VCaP (cell line): ENCODE measurements around the gene PLEK.

Experiments used
- H3K27ac ChIP-seq: fragments of 450-650 bp; 2 replicates; pipeline ENCODE4 v1.5.1; 2017
- CTCF ChIP-seq: fragments of 450-650 bp; conservative IDR thresholded peaks from 2 replicates; pipeline ENCODE4 v1.5.1; 2017; ENCODE audit warnings: mild to moderate bottlenecking, moderate library complexity

The PLEK gene

GRCh38 chr2:68426848-68427579, 61.9 kb downstream of the PLEK start:
- H3K27ac ChIP-seq = no peak overlapping the region
- no peak for TF ChIP-seq CTCF

- no peak overlapping the region for H3K27ac ChIP-seq
- TF ChIP-seq CTCF = no peak
These were observed 63.0 kb downstream of the PLEK start for GRCh38 chr2:68428126-68428525.

GRCh38 chr2:68428746-68429145, 63.7 kb downstream of the PLEK start:
- no peak overlapping the region for H3K27ac ChIP-seq
- TF ChIP-seq CTCF = no peak

GRCh38 chr2:68429311-68429826, 64.3 kb downstream of the PLEK start:
- TF ChIP-seq CTCF = no peak
- no peak overlapping the region for H3K27ac ChIP-seq

GRCh38 chr2:68431316-68431972, 66.4 kb downstream of the PLEK start:
- no peak for TF ChIP-seq CTCF
- no peak overlapping the region for H3K27ac ChIP-seq

- TF ChIP-seq CTCF = no peak
- no peak overlapping the region for H3K27ac ChIP-seq
These were observed 67.9 kb downstream of the PLEK start for GRCh38 chr2:68432696-68433658.

GRCh38 chr2:68434981-68435380, 69.9 kb downstream of the PLEK start:
- H3K27ac ChIP-seq = no peak overlapping the region
- no peak for TF ChIP-seq CTCF
